CD4-positive, alpha-beta T cell treated with Interleukin-15 for 4 hours (primary cell): Measurements from ENCODE around the gene PBX1.
"Not testable (repeated sequence)": the region's sequence is repeated elsewhere in the genome, so short reads cannot be mapped to it uniquely, and the experiment has no call there.

Experiments
- DNase-seq: peaks from one replicate; pipeline ENCODE4 v3.0.0-alpha.2; 2020; ENCODE audit warnings: low spot score

Gene PBX1

DNA sequence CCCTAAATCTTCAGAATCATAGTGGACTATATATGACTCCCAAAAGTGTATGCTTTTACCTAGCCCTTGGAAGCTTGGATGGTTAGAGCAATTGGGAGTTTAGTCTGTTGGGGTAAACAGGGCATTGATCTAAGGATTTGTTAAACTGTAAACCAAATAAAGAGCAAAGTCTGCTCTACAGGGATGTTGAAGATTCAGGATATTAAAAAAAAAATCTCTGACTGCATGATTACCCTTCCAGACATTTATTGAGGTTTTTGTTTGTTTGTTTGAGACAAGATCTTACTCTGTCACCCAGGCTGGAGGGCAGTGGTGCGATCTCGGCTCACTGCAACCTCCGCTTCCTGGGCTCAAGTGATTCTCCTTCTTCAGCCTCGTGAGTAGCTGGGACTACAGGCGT is 31.6 kb downstream of the PBX1 start:
- no peak for DNase-seq

DNA sequence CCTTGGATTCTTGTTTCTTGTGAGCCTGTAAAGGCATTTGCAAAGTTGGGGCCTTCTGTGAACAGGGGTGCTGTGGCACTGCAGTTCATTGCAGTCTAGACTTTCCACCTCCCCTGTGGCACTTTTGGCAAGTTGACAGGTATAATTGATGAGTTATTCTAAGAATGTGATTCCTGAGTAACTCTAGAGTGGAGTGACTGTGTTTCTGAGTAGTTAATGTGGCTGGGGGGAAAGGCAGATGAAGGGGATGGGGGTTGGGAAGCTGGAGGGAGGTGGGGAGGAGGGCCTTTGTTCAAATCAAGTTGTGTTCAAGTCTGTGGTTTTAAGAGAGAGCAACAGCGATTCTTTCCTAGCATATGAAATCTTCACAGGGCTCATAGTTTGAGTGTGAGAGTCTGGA is 32.9 kb downstream of the PBX1 start:
- no peak for DNase-seq

DNA sequence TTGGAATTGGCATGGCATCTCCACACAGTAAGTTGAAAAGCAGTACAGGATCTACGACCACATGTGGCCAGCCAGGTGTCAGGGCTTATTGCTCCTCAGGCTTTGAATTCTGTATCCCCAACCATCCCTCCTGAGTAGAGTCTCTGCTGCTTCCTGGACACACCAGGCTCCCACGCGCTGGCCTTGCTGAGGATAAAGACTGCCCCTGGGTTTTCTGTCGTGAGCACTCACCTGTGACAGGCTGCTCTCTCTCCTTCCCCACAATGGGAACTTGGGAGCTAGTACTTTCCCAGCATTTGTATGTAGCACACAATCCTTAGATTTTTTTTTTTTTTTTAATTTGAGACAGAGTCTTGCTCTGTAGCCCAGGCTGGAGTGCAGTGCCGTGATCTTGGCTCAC is 33.6 kb downstream of the PBX1 start:
- DNase-seq, result no peak

DNA sequence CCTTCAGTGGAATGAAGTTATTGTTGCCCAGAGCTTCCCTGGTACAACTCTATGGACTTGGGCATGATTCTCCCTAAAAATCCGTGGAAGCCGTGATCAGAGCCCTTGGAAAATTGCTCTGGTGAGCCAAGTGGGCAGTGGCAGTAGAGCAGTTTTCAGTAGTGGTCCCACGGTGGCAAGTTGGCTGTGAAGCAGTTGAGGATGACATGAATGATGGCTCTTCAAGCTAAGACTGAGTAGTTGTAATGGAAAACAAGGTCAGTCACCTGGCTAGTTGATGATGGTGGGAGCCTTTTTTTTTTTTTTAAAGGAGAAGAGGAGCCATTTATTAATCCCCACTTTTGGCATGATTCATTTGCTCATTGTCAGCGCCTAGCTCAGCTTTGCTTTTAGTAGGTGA is 36.2 kb downstream of the PBX1 start:
- no peak for DNase-seq

DNA sequence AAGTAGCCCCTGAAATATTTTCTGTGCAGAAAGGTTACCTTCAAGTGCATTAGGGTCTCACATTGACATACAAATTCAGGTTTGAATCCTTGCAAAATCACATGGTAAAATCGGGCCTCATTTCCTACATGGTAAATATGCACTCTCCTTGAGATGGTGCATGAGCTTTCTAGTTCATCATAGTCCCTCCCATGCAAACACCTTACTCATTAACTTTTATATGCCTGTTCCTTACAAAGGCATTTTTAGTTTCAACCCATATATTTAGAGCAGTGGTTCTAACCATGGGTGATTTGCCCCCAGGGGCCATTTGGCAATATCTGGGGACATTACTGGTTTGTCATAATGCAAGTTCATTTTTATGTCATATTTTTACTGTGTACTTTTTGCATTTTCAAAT is 37.2 kb downstream of the PBX1 start:
- no peak for DNase-seq

DNA sequence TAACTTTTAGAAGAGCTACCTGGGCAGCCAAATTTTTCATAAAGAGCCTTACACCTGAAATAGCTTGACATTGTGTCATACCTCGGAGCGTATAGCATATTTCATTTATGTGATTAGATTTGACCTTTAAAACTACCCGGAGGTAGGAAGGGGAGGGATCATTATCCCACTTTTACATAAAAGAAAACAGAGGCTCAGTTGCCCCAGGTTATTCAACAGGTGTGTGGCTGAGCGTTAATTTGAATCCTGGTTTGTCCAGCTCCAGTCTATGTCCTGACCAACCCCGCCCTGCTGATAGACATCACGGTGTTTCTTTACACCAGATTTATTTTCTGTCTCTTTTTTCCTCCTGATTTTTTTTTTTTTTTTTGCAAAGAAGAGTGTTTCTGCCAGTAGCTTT is 39.7 kb downstream of the PBX1 start:
- DNase-seq, result no peak

DNA sequence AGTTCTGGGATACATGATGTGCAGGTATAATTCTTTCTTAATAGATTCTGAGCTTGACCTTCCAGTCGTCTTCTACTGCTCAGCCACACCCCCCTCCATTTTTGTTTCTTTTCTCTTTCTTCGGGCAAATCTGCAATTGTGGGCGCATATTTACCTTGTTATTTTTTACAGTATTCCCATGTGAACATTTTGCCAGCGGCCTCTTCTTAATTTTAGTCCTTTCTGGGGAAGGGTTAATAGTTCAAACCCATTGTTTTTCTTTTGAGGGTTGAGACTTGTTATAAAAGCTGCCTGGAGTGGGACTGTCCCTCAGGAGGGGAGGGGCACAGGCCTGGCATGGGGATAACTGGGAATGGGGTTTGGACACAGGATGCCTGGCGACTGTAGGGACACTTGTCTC is 40.3 kb downstream of the PBX1 start:
- no peak for DNase-seq

DNA sequence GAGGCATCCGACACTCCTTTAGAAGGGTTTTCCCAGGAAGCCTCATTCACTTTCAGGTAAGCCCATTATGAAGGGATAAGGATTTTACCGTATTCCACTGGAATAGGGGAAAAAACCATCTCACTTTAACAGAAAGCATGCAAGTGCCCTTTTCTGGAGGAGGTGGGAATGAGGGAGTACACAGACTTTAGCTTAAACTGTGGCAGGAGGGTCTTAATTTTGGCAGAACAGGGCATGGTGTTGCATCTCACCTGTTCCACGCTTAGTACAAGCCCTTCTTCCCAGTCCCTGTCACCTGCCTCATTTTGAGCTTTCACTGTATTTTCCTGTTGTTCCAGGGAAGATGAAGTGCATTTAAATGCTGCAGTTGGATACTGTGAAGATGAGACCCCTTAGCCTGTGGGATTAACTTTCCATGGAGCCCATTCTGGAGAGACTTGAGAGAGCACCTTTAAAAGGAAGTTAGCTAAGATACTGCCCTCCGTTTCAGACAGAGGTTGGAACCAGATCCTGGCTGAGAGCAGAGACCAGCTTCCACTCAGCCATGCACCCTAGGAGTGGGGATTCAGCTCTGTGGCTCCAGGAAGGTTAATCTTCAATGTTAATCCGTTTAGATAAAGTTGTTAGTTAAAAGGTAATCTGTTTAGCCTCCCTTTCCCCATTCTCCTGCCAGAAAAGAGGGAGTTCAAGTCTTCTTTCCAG is 42.6 kb downstream of the PBX1 start:
- DNase-seq, result no peak

DNA sequence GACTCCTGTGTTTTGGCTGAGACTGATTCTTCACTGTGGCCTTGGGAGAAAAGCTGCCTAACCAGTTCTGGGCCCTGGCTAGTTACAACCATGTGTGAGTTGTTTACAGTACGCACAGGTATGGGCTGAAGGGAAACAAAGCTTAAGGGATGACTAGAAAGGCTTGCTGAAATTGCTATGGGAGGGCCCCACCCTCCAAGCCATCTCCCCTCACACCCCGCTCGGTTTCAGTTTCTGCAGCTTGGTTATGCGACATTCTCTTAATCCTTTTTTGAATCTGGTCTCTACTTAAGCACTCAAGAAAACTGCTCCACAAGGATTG is 43.1 kb downstream of the PBX1 start:
- DNase-seq, result no peak

DNA sequence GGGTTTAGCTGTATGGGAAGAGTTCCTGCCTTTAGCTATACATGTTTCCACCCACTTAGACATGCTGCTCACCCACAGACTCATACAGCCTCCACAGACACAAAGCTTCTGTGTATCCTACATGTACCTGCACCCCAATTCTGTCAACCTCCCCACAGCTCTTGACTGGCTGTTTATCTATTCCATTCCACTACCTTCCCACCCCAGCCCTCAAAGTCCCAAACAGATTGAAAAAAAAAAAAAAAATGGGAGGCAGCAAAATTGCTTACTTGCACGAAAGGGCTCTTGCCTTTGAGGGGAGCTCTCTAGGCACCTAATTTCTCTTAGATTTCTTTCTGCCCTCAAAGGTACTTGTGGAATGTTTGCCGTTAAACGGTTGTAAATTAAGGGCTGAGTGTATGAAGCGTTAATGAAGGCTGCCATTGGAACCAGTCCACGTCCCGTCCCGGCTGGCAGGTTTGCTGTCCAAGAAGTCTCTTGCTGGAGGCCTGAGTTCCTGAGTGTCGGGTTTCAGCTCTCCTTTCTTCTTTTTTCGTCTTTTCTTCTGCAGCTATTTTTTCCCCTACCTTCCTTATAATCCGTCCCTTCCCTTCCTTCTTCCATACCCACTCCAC is 43.6 kb downstream of the PBX1 start:
- DNase-seq, result no peak

DNA sequence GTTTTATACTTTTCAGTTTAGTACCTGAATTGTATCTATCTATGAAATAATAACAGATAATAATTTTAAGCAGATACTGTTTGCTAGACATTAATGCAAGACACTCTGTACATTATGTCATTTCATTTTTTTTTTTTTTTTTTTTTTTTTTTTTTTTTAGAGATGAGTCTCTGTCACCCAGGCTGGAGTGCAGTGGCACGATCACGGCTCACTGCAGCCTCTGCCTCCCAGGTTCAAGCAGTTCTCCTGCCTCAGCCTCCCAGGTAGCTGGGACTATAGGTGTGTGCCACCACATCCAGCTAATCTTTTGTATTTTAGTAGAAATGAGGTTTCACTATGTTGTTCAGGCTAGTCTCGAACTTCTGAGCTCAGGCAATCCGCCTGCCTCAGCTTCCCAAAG is 44.8 kb downstream of the PBX1 start:
- not testable (repeated sequence) for DNase-seq

DNA sequence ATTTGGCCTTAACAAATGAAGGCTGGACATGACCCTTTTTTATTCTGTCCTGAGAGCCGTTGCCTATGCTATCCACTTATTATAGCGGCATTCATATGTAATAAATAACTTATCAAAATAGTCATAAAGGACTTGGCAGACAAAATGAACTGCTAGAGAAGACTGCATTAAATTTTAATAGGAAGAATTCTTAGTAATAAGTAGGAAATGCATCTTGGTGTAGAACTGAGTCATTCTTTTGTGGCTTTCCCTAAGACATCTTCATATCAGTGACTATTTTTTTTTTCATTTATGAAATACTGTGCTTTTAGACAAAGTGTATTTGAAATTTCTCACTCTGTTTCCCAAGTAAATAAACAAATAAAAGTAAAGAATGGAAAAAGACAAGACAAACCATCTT is 45.6 kb downstream of the PBX1 start:
- no peak for DNase-seq

DNA sequence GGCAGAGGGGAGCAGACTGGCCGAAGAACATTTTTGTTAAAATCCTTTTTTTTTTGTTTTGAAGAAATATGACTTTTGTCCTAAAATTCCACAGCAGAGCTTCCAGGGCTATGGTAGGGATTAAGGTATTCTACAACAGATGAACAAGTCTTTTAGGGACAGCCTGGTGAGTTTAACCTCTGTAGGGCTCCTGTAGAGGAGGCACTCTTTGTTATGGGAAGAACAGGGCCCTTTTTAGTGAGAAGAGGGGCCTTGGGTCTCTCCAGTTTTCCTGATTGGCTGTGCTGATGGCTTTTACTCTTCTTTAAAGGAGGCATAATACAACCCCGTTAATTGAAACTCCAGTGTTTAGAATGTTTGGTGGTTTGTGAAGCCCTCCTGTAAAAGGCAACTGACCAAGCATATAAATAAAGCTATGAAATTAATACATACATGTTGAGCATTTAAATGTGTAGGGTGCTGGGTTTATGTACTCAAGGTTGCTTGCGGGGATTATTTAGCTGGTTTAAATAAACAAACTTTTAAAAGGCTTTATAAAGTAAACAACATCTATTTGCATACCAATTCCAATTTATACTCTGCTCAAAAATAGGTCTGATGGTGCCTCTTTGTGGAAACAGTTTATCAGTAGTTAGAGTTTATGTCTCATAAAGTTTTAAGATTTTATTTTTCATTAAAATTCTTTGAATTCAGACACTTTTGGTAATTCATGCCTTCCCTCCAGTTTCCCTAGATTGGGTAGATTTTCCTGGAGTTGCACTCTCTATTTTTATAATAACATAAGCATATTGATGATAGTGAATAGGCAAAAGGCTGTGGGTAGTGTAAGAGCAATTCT is 46.5 kb downstream of the PBX1 start:
- no peak for DNase-seq

DNA sequence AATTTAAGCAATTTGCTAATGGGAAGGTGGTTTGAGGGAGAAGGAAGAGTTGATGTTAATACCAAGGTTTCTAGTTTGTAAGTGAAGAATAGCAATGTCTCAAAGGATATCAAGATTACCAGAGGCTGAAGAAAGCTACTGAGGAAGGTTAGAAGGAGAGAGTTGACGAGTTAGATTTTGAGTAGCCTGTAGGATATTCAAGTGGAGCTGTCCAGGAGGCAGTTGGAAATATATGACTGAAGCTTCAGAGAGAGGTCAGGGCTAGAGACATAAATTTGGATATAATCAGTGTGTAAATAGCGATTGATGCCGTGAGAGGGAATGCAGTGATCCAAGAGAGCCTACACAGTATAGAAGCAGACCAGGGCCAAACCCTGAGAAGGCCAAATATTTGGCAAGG is 48.4 kb downstream of the PBX1 start:
- no peak for DNase-seq

DNA sequence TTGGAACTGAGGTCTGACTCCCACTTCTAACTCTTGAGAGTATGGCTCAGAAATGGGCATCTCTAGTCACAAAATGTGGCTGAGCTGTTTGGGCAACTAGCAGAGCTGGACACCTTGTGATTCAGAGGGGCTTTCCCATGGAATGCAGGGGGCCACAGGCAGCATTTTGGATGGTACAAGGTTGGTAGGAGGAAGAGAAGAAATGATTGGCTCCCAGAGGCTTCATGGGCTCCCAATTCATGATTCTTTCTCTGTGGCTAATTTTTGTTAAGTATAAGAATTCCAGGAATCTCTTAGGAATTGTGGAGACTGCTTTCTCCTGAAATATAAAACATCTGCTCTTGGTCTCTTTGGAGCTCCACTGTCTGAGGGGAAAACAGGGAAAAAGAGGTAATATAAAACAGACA is 49.7 kb downstream of the PBX1 start:
- no peak for DNase-seq

DNA sequence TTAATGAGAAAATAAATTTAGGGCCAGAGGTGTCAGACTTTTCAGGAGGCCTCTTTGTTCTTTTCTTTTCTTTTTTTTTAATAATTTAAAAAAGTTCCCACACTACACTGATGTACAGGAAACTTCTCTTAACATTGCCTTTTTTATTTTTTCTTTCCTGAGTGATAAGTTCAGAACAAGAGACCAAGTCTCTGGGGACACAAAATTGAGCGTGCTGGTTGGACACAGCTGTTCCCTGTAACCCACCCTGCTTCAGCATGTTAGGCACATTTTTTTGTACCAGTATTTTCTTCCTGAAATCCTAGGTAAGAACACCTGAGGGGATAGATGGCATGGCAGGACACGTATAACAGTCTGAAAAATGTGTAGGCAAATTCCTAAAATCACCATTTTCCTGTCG is 50.1 kb downstream of the PBX1 start:
- no peak for DNase-seq

DNA sequence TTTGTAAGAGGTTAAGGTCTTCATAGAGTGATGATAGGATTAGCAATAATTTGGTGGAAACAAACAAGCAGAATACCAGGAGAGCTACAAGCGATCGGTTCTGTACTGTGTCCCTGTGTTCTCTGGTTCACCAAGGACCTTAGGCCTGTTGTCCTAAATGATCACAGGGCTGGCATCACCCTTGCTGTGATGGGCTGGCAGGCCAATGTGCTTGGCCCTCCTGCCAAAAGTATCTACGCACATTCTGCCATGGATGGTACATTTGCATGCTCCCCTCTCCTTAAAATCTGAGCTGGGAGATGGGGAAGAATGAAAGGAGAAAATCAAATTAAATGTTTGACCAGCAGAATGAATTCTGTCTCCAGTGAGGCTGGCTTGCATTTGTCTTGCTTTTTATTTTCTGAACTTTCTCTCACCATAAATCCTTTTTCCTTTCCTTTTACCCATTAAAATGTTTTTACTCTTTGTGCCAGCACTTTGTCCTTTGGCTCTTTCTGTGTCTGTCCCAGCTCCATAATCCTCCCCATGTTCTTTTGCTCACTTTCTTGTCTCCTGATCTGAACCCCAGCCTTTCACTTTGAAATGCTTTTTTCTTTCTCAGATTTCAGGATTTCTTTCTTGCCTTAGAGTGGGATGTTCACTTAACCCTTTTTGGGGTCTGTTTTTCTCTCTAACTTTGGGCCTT is 51.7 kb downstream of the PBX1 start:
- no peak for DNase-seq

DNA sequence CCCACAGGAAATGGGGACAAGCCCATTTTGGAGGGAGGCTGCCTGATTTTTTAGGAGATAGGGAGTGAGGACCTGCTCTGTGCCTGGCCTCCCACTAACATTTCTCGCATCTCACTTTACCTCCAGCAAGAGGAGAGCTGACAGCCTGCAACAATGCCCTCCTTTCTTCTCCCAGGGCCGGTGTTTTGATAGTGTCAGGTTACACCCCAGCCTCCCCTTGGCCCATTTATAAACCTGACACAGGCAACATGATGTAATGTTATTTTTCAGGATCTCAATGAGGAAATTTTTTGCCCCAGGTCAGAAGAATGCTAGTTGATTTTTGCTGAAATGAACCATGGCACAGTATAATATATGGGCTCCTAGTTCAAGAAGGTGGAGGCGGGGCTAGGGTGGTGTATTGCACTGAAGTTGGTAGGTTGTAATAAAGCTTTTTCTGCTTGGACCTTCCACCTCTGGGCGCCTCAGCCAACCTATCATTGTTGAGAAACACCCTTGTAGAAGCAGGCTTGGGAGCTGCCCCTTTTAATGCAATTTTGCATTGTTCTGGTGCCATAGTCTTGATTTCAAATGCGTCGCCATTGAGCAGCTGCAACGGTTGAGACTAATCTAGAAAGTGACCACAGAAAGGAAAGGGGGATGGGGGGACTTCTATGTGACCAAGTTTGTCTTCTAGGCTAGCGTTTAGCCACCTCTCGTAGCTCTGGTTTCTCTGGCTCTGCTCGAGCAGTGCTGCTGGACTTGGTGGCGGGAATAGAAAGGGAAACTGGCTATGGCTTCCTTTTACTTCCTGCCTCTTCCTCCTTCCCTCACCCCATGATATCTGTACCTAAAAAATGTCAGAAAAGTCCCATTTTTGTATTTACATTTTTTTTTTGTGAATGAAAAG is 53.0 kb downstream of the PBX1 start:
- DNase-seq, result no peak

DNA sequence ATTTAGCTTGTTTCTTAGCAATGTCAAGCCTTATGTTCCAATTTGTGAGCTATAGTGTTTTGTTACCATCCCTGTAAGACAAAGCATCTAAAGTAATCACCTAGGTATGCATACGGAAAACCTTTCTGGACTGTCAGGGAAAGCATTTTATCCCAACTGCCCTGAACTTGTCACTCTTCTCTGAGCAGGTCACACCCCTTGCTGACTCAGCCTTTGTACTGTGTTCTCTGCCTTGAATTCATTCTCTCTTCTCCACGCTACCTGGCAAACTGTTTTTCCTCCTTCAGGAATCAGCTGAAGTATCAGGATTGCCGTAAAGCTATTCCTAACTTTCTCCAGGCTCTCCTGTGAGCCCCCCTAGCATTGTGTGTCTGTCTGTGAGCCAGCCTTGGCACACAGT is 54.2 kb downstream of the PBX1 start:
- DNase-seq, result no peak

DNA sequence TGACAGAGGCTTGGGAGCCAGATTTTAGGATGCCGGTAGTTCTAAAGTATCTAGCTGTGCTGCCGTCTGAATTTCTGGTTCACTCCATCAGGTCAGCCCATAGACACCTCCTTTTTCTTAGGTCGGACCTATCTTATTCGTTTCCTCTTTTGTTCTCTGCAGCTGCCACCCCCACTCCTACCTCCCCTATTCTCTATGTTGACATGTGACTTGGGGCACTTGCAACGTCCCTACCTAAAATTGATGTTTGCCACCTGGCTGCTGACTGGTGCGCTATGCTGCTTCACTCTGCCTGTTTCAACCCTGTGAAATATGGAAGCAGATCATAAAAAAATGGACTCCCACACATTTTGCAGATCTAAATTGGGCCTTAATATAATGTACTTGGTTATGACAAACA is 55.3 kb downstream of the PBX1 start:
- DNase-seq, result no peak

DNA sequence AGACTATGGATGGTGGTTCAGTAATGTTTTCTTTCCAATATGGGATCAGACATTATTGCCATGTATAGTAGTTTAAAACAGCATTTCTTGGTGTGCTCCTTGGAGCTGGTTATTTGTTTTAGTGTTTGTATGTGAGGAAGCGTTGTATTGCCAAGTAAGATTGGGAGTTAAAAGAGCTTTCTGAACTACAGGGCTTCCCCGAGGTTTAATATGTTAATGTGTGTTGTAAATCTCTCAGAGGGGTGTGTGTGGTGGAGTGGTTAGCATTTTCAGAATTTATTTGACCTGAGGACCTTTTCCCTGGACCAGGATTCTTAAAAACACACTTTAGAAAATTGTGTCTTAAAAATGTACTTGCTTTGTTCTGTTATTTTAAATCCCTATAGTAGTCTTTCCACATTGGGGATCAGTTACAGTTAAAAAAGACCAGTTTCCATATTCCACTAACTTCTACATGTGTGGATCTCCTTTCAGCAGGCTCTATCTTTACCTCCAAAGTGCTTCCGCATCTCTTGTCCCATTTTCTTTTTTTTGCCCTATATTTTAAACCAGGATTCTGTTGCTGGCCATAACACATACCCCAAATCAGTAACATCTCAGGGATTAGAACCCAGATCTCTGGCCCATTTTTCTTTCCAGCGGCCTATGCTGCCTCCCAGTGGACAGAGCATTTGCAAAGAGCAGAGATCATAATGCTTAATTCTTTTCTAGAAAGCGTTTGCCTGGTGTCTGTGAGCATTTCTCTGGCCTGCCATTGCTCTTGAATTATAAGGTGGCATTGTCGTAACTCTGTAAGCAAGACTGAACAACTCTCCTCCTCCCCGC is 58.6 kb downstream of the PBX1 start:
- DNase-seq, result no peak
